Urinary bladder (tissue), 4 donors: Measurements from ENCODE around the gene NCLN. TPM values are rescaled to one million over a fixed set of nuclear protein-coding genes. Genes with fewer than 3 reads are reported as not detected.

Experiments
- DNase-seq: peaks from one replicate; pipeline ENCODE4 v3.0.0-alpha.2; 2015; ENCODE audit errors: extremely low spot score
- H3K27ac ChIP-seq: one replicate; pipeline ENCODE4 v1.5.1; 2013; ENCODE audit warnings: low read depth, mild to moderate bottlenecking, moderate library complexity
- H3K36me3 ChIP-seq: one replicate; pipeline ENCODE4 v1.6.1; 2013; ENCODE audit warnings: mild to moderate bottlenecking, moderate library complexity; ENCODE audit not compliant: insufficient read depth
- H3K4me1 ChIP-seq: one replicate; pipeline ENCODE4 v1.6.1; 2013; ENCODE audit warnings: mild to moderate bottlenecking, moderate library complexity; ENCODE audit not compliant: insufficient read depth
- H3K4me3 ChIP-seq: one replicate; pipeline ENCODE4 v1.5.1; 2013; ENCODE audit warnings: low read depth, low read length
- WGBS: extraction: QIAGEN DNeasy Blood & Tissue Kit; methylation state at CpG from one replicate; pipeline ENCODE4 v1.1.7; 2013; 5-methylcytosine and 5-hydroxymethylcytosine counted together
- polyA plus RNA-seq: library from polyadenylated mRNA; stranded (reverse); fragments of 200-250 nt; gene quantifications from one replicate; pipeline ENCODE4 v1.2.3, GENCODE V29; 2013
- total RNA-seq: library from RNA; depleted of rRNA; stranded (reverse); fragments of >200 nt; gene quantifications from one replicate; pipeline ENCODE4 v1.2.3, GENCODE V29; 2014
- donor health status: healthy with polysubstance abuse.
- donor health status: healthy.

NCLN gene
- 10.5 TPM for total RNA-seq
- polyA plus RNA-seq, result 30.5 TPM

GRCh38 chr19:3185461-3186159 is at the start of gene NCLN:
Gene NCLN (plus strand): TSS chr19:3185930. CDS start chr19:3186031, 101 bp downstream.
- peak within 1 kb of the TSS; percentile 28 for H3K27ac ChIP-seq
- H3K4me3 ChIP-seq, result peak within 1 kb of the TSS; percentile 94
- under 1% methylated on average over 69 of the region's 69 CpGs for WGBS
- no peaks in the 10 kb centered on the region for H3K36me3 ChIP-seq
- peak; percentile 96 for DNase-seq
- no peaks in the 10 kb centered on the region for H3K4me1 ChIP-seq

DNA sequence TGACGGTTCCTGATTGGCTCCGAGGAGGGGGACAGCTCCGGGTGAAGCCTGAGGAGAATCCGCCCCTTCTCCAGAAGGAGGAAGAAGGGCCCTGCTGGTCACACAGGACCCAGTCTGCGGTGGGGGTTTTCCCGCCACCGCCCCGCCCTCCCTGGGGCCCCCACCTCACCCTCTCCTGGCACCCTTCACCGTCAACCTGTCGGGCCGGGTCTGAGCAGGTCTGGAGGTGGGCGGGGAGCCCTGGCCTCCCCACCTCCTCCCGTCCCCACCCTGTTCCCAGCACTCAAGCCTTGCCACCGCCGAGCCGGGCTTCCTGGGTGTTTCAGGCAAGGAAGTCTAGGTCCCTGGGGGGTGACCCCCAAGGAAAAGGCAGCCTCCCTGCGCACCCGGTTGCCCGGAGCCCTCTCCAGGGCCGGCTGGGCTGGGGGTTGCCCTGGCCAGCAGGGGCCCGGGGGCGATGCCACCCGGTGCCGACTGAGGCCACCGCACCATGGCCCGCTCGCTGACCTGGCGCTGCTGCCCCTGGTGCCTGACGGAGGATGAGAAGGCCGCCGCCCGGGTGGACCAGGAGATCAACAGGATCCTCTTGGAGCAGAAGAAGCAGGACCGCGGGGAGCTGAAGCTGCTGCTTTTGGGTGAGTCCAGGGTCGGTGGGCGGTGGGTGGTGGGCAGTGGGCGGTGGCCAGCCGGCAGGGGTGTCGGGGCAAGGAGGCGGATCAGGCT is 49.6 kb upstream of the NCLN start, which contains the start of gene GNA15:
Gene GNA15, plus strand, starts transcription at position 73 of the 723 bp plus-strand sequence. Its CDS starts 418 bp downstream, at position 491.
- WGBS, result 70% methylated on average over 40 of the region's 40 CpGs
- no peaks in the 10 kb centered on the region for H3K36me3 ChIP-seq
- H3K4me3 ChIP-seq, result peak within 1 kb of the TSS; percentile 4
- peak within 1 kb of the TSS; percentile 69 for H3K27ac ChIP-seq
- no peak for DNase-seq
- H3K4me1 ChIP-seq, result no peaks in the 10 kb centered on the region

- DNase-seq, result no peak
- no peaks in the 10 kb centered on the region for H3K36me3 ChIP-seq
- 64% methylated on average over 16 of the region's 16 CpGs for WGBS
- peak overlapping the region; percentile 69 for H3K27ac ChIP-seq
- no peaks in the 10 kb centered on the region for H3K4me1 ChIP-seq
- H3K4me3 ChIP-seq, result peak overlapping the region; percentile 4
Observed at GRCh38 chr19:3136684-3137055, 49.1 kb upstream of the NCLN start.

DNA sequence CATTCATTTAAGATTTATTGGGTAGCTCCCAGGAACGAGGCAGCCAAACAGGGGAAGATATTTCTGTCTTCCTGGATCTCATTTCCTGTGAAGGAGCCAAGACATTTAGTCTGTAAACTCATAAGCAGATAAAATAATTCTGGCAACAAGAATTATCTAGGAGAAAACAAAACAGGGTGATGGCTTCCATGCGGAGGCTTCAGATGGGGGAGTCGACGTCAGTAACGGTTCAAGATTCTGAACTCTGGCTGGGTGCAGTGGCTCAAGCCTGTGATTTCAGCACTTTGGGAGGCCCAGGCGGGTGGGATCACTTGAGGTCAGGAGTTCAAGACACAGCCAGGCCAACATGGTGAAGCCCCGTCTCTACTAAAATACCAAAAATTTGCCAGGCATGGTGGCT is 48.6 kb upstream of the NCLN start:
- no peaks in the 10 kb centered on the region for H3K4me1 ChIP-seq
- 14% methylated on average over 7 of the region's 7 CpGs for WGBS
- no peak overlapping the region for H3K4me3 ChIP-seq
- DNase-seq, result peak; percentile 26
- H3K27ac ChIP-seq, result no peak overlapping the region
- H3K36me3 ChIP-seq, result no peaks in the 10 kb centered on the region

DNA sequence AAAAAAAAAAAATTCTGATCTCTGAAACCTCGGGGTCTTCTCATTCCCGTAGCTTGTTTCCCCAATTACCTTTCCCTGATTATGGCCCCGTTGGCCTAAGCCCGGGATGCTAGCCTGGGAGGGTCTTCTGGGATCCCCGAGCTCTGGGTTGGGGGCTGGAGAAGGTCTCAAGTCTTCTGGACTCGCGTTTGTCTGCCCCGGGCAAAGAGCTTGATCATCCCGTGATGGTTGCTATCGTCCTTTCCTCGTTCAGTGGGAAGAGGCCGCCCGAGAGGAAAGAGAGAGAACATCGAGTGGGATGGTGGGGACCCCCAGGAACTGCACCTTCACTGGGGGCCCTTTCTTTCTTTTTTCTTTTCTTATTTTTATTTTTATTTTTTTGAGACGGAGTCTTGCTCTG is 47.5 kb upstream of the NCLN start:
- Histone ChIP-seq H3K4me1 (no peaks in the 10 kb centered on the region), H3K4me3 (no peak overlapping the region), H3K27ac (no peak overlapping the region), H3K36me3 (no peaks in the 10 kb centered on the region)
- DNase-seq, result no peak
- WGBS, result 81% methylated on average over 15 of the region's 15 CpGs

DNA sequence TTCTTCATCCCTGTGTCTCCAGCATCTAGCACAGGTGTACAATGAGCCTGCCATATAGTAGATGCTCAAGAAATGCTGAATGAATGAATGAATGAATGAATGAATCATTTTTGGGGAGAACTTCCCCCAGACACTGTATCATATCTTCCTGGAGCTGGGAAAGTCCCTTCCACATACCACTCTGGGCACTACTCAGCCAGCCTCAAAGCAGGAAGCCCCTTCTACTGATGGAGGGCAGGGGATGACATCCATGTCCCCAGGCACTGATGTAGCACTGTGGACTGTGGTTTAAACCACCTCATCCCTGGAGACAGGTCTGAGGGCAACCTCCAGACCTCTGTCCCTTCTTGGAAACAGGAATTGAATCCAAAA is 45.1 kb upstream of the NCLN start:
- DNase-seq, result no peak
- no peak overlapping the region for H3K27ac ChIP-seq
- H3K36me3 ChIP-seq, result no peaks in the 10 kb centered on the region
- H3K4me1 ChIP-seq, result no peaks in the 10 kb centered on the region
- H3K4me3 ChIP-seq, result no peak overlapping the region

DNA sequence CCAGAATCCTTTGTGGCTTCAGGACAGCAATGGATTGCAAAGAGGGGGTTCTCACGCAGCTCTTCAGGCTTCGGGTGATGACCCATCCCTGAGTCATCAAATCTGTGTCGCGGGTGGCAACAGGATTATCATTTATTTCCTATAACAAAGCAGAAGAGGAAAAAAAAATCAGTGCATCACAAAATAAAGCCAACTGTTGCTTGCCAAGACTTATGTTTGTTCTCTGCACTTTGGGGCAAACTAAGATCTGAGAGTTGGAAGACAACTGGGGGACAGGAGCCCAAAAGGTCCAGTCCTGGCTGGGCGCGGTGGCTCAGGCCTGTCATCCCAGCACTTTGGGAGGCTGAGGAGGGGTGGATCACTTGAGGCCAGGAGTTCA is 43.4 kb upstream of the NCLN start:
- H3K36me3 ChIP-seq, result no peaks in the 10 kb centered on the region
- no peak overlapping the region for H3K4me3 ChIP-seq
- 36% methylated on average over 6 of the region's 6 CpGs for WGBS

GRCh38 chr19:3142781-3143337 is 42.9 kb upstream of the NCLN start:
- WGBS, result 59% methylated on average over 11 of the region's 11 CpGs
- no peaks in the 10 kb centered on the region for H3K4me1 ChIP-seq
- H3K27ac ChIP-seq, result no peak overlapping the region
- no peak for DNase-seq
- no peak overlapping the region for H3K4me3 ChIP-seq
- H3K36me3 ChIP-seq, result no peaks in the 10 kb centered on the region

More for the DNA sequence above, 43.4 kb upstream of the NCLN start:
- Histone ChIP-seq H3K27ac (no peak overlapping the region), H3K4me1 (no peaks in the 10 kb centered on the region)
- DNase-seq, result no peak

GRCh38 chr19:3145909-3146676 is 39.6 kb upstream of the NCLN start:
- no peak for DNase-seq
- Histone ChIP-seq H3K27ac (no peak overlapping the region), H3K36me3 (no peaks in the 10 kb centered on the region), H3K4me1 (no peaks in the 10 kb centered on the region), H3K4me3 (no peak overlapping the region)
- 68% methylated on average over 20 of the region's 20 CpGs for WGBS

GRCh38 chr19:3146677-3147100 is 39.0 kb upstream of the NCLN start:
- Histone ChIP-seq H3K4me1 (no peaks in the 10 kb centered on the region), H3K27ac (no peak overlapping the region), H3K4me3 (no peak overlapping the region), H3K36me3 (no peaks in the 10 kb centered on the region)
- DNase-seq, result no peak
- WGBS, result 70% methylated on average over 5 of the region's 5 CpGs

DNA sequence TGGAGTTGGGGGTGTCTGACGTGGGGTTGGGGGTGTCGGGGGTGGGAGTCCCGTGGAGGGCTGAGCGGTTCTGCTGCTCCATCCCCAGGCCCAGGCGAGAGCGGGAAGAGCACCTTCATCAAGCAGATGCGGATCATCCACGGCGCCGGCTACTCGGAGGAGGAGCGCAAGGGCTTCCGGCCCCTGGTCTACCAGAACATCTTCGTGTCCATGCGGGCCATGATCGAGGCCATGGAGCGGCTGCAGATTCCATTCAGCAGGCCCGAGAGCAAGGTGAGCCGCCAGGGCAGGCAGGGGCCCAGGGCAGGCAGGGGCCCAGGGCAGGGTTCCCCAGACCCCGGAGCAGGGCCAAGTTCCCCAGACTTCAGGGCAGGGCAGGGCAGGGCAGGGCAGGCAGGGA is 37.2 kb upstream of the NCLN start:
- no peak overlapping the region for H3K27ac ChIP-seq
- DNase-seq, result no peak
- 82% methylated on average over 20 of the region's 20 CpGs for WGBS

GRCh38 chr19:3149089-3149488 is 36.6 kb upstream of the NCLN start:
- no peak overlapping the region for H3K4me3 ChIP-seq
- 93% methylated on average over 6 of the region's 6 CpGs for WGBS
- H3K4me1 ChIP-seq, result no peaks in the 10 kb centered on the region
- no peak overlapping the region for H3K27ac ChIP-seq
- H3K36me3 ChIP-seq, result no peaks in the 10 kb centered on the region
- DNase-seq, result no peak

More for the DNA sequence above, 37.2 kb upstream of the NCLN start:
- H3K4me1 ChIP-seq, result no peaks in the 10 kb centered on the region
- H3K36me3 ChIP-seq, result no peaks in the 10 kb centered on the region
- H3K4me3 ChIP-seq, result no peak overlapping the region
